Muscle of back (tissue), 11 donors: ENCODE results near the gene RPL32. TPM values are rescaled to one million over a fixed set of nuclear protein-coding genes. Genes with fewer than 3 reads are reported as not detected.

ENCODE experiments used
- DNase-seq, 3 donors: peaks; one replicate each; pipeline versions ENCODE4 v3.0.0 to v3.0.0-alpha.2; 2013
- polyA plus RNA-seq, 10 donors: library from polyadenylated mRNA; unstranded; fragments of 120-200 nt; gene quantifications; one replicate each; pipeline ENCODE4 v1.2.1, GENCODE V29; 2013; ENCODE audit not compliant: insufficient read length in 10 of 10

Gene RPL32
- polyA plus RNA-seq, 10 donors = 2,887 to 3,662 (median 3,117) TPM

- DNase-seq = no peak
Measured at GRCh38 chr3:12838179-12838965, 3.0 kb downstream of the RPL32 start.

DNA sequence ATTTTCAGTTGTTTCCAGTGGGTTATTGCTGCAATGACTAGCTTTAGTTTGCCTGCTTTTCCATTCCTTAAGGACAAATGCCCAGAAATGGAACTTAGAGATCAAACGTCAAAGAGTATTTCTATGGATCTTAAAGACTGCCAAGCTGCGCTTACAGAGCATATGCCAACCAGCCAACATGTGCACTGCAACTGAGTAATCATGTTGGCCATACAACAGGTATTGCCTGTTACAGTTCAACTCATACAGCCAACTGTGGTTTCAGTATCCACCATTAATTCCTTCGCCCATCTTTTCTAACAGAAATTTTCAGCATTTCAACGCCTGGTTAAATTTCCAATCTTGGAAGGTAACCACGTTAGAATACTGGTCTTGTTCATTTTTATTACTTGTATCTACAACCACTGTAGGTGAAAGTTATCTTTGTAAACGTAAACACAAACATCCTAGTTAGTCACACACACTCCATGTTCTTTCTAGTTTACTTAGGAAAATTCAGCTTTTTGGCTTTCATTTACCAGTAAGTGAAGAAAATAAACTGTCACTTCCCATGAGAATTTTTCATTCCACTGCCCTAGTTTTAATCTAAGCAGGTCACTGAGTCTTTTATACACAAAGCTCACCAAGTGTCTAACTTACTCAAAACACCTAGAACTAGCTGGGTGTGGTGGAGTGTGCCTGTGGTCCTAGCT lies 3.9 kb downstream of the RPL32 start:
- DNase-seq = no peak

GRCh38 chr3:12835052-12835665 lies 6.2 kb downstream of the RPL32 start:
- DNase-seq = no peak

DNA sequence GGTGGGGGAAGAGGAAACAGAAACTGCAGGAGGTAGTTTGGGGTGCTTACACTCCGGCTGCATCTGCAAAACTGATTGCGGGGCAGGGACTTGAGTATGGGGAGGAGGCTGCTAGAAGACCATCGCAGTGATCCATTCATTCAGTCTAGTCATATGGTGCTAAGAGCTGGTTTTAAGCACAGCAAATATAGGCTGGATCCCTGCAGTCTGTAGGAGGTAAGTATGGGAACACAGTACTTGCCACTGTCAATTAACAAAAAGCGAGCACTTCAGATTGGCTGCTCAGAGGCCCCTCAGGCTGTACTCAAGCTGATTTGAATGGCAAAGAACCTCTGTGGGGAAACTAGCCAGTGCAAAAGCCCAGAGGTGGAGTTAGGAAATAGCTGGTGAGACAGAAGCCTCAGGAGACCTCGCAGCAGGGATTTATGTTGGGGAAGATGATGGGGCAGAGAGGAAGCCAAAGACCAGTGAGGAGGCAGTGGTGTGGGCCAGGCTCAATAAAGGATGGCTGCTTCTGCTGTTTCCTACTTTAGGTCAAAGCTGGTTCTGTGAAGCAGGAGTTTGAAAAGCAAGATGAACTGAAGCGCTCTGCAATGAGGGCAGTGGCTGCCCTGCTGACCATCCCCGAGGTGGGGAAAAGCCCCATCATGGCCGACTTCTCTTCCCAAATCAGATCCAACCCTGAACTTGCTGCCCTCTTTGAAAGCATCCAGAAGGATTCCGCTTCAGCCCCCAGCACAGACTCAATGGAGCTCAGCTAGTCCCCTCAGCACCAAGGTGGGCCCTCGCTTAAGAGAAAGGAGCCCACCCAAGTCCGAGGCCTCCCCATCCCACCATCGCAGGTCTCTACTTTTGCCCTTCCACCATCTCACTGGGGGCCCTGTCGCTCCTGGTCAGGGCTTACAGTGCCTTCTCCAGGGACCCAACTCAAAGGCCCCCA lies 7.9 kb downstream of the RPL32 start:
- no peak for DNase-seq

DNA sequence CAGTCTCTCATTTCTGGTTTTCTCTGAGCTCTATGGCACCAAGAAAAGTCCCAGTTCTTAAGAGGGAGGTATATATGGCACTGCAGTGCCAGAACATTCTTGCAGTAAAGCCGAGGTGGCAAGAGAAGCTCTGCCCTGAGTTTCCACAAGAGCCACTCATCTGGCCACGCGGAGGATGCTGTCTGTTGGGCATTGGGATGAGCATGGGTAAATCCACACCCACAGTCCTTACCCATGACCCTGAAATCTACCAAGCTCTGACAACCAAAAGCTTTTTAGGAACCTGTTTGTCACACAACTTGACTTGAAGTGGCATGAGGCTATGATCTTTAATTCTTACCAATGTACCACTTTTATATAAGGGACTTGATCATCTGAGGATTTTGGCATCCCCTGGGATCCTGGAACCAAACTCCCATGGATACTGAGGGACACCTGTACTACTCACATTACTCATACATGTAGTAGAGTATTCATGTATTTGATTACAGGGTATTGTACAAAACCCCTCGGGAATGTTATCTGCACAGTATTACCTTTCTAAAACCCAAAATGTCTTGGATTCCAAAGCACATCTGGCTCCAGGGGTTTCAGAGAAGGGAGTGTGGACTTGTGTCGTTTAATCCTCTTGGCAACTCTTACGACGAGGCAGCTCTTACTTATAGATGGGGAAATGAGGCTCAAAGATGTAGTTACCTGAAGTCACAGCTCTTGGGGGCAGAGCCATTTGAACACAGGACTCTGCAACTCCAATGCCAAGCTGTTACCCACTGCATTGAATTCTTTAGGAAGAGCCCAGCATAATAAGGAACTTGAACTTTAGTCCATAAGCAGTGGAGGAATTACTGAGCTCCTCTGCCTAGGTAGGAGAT lies 8.8 kb downstream of the RPL32 start:
- no peak for DNase-seq

DNA sequence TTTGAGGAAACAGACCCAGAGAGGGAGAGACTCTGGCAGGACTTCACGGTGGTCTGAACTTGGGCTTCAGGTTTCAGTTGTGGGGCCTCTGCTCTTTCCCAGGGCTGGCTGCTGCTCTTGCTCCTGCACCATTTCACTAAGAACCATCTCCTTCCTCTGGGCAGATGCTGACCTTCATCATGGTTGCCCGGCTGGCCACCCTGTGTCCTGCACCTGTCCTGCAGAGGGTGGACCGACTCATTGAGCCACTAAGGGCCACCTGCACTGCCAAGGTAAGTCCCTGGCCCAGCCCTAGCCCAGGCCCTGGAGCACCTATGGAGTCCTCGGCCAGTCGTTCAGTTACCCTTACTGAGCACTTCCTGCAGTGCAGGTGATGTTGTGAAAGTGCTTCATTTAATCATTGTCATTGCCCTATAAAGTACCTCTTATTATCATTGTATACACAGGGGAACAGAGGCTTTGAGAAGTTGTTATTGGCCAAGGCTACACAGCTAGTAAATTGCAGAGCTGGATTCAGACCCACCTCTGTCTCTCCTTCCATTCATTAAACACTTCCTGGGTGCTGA lies 10.0 kb downstream of the RPL32 start:
- DNase-seq = no peak

DNA sequence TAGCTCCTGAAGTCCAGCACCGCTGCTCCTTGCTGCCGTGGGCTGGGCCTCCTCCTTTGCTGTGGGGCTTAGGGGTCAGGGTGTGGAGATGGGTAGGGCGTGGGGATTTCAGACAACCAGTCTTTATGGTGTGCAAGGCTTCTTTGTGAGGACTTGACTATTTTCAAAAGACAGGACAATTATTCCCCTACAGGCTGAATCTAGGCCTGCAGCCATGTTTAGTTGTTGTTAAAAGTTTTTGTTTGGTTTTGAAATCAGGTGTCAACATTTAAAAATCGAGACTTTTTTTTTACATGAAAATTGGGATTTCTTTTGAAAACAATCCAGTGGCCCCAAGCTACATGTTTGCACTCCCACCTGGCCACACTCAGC lies 10.6 kb downstream of the RPL32 start:
- no peak for DNase-seq

DNA sequence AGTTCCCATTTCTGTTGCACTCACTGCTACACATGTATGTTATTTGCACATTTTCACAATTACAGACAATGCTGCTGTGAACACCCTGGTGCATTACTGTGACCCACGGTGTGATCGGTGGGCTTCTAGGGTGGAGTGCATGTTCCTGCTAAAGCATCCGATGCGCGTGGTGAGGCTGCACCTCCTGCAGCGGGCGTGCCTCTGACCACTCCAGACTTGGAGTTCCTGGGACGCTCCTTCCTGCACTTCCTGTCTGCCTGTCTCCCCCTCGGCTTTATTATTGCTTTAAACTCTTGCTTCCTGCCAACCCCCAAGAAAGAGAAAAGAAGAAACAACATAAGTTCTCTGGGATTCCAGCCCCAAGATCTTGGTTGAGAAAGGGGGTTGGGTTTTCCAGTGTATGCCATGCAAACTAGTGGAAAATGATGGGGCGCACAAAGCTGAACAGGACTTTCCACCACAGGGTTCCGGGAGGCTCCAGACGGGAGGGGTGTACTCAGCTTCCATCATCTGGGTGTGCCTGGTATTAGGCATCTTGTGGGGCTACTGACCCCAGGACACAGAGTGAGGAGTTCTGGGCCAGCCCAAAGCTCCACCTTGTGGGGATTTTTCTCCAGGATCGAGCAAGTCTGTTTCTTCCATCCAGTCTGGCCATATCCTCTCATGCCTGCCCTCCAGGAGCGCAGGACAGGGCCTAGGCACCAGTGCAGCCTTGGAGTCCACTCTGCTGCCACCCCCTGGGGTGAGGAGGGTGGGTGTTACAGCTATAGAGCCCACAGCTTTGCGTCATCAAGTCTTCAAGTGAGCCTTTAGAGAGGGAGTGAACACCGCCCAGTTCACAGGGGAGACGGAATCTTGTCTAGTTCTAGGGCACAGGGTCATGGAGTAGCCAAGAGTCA lies 11.2 kb downstream of the RPL32 start:
- no peak for DNase-seq

DNA sequence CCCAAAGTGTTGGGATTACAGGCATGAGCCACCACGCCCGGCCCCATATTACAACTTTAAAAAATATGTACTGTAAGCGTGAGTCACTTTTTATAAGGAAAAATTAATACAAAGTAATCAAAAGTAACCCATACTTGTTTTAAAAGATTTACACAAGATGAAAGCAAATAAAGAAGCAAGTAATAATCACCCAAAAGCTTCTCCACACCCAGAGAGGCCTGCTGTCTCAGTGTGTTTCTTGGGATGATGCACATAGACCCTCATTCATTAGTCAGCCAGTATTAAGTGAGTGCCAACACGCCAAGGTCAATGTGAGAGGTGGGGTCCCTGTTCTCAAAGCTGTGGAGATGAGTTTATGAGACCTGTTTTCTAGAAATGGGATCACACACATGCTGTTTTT lies 12.0 kb downstream of the RPL32 start:
- DNase-seq = no peak

DNA sequence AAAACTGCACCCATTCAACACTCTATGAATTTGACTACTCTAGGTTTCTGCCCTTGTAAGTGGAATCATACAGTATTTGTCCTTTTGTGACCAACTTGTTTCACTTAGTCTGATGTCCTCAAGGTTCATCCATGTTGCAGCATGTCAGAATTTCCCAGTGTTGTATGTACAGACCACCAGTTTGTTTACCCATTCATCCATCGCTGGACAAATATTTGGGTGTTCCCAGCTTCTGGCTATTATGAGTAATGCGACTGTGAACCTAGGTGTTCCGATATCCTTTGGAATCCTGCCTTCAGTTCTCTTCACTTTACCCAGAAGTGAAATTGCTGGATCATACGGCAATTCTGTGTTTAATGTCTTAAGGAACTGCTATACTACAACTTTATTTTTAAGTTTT lies 12.6 kb downstream of the RPL32 start:
- no peak for DNase-seq

DNA sequence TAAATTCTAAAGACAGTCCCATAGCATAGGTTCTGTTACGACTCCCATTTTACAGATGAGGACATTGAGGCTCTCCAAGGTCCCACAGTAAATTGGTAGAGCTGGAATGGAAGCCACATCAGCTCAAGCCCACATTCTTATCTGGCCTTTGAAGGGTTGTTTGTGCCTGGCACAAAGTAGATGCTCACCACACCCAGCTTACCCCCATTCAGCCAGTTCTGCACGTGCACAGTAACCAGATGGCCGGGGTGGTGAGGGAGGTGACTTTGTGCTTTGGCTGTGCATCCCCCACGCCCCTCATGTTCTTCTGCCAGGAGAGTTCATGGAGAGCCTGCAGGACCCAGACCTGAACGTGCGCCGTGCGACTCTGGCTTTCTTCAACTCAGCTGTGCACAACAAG lies 16.2 kb downstream of the RPL32 start:
- DNase-seq = no peak

DNA sequence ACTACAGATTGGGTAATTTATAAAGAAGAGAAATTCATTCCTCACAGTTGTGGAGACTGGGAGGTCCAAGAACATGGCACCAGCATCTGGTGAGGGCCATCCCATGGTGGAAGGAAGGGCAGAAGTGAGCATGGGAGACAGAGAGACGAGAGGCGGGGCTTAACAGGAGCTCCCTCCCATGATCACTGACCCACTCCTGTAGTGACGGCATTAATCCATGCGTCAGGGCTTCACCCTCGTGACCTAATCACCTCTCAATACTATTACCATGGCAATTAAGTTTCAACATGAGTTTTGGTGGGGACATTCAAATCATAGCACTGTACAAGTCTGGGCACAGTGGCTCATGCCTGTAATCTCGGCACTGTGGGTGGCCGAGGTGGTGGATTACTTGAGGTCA lies 17.1 kb downstream of the RPL32 start:
- no peak for DNase-seq

DNA sequence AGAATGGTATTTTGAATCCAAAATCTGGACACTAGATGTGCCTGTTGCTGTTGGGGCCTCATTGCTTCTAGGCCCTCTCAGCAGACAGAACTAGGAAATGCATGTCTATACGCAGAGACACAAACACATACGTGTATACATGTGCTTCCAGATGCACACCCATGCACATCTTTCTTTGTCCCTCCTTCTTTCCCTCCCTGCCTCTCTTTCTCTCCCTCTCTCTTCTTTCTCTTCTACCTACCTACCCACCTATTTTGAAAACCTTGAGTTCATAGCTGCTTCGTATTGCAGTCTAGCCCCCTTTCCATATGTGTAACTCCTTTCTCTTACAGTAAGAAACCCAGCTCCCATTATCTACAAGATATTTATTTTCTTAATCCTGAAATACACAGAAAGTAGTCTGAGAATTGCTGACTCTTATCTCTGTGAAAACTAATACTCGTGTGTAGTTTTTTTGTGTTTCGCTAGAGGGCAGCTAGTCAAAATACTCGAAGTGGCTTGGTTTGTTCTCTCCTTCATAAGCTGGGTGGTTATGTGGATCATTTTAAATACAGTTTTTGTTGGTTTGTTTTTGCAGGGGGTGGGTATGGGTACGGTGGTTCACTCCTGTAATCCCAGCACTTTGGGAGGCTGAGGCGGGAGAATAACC lies 18.5 kb downstream of the RPL32 start:
- no peak for DNase-seq

- DNase-seq = no peak
Measured at GRCh38 chr3:12818773-12819172, 22.6 kb downstream of the RPL32 start.

- DNase-seq = no peak
Measured at GRCh38 chr3:12818273-12818672, 23.1 kb downstream of the RPL32 start.

DNA sequence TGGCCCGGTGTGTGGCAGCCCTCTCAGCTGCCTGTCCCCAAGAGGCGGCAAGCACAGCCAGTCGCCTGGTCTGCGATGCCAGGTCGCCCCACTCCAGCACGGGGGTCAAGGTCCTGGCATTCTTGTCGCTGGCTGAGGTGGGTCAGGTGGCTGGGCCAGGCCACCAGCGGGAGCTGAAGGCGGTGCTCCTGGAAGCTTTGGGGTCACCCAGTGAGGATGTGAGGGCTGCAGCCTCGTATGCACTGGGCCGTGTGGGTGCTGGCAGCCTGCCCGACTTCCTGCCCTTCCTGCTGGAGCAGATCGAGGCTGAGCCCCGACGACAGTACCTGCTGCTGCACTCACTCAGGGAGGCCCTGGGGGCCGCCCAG lies 24.0 kb downstream of the RPL32 start:
- DNase-seq = no peak

DNA sequence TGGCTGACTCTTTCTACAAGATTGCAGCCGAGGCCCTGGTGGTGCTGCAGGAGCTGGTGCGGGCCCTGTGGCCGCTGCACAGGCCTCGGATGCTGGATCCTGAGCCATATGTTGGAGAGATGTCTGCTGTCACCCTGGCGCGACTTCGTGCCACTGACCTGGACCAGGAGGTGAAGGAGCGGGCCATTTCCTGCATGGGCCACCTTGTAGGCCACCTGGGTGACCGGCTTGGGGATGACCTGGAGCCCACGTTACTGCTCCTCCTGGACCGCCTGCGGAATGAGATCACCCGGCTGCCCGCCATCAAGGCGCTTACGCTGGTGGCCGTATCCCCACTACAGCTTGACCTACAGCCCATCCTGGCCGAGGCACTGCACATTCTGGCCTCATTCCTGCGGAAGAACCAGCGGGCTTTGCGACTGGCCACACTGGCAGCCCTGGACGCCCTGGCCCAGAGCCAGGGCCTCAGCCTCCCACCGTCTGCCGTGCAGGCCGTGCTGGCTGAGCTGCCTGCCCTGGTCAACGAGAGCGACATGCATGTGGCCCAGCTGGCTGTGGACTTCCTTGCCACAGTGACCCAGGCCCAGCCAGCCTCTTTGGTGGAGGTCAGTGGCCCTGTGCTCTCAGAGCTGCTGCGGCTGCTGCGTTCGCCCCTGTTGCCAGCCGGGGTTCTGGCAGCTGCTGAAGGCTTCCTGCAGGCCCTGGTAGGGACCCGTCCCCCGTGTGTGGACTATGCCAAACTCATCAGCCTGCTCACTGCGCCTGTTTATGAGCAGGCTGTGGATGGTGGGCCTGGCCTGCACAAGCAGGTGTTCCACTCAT lies 24.6 kb downstream of the RPL32 start:
- no peak for DNase-seq

GRCh38 chr3:12815719-12816118 lies 25.6 kb downstream of the RPL32 start:
- no peak for DNase-seq
